ENCODE measurements around the gene PDE11A.

Gene PDE11A

DNA sequence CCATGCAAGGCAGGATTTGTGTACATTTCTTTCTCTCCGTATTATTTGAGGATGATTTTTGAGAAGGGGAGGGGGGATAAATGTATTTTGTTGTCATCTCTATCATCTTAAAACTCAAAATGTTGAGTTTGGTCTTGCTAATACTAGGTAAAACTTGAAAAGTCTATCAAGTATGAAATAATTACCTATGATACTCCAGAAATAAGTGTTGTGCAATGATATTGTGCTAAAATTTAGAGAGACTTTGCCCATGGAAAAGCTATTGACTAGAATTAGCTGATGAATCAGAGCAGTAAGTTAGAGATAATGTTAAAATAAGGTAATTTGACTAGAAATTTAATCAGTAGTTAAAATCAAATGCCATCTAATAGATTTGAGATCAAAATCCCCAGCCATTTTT is 356.1 kb downstream of the PDE11A start:
- H3K9me3 ChIP-seq, result no peaks in the 10 kb centered on the region
- no peak for DNase-seq
- TF ChIP-seq, protein P1, sequence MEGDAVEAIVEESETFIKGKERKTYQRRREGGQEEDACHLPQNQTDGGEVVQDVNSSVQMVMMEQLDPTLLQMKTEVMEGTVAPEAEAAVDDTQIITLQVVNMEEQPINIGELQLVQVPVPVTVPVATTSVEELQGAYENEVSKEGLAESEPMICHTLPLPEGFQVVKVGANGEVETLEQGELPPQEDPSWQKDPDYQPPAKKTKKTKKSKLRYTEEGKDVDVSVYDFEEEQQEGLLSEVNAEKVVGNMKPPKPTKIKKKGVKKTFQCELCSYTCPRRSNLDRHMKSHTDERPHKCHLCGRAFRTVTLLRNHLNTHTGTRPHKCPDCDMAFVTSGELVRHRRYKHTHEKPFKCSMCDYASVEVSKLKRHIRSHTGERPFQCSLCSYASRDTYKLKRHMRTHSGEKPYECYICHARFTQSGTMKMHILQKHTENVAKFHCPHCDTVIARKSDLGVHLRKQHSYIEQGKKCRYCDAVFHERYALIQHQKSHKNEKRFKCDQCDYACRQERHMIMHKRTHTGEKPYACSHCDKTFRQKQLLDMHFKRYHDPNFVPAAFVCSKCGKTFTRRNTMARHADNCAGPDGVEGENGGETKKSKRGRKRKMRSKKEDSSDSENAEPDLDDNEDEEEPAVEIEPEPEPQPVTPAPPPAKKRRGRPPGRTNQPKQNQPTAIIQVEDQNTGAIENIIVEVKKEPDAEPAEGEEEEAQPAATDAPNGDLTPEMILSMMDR (IDR thresholded peaks at IDR 0.05; ENCODE audit: low read depth, low read length), result no peak

GRCh38 chr2:177715771-177716170 is 356.8 kb downstream of the PDE11A start:
- TF ChIP-seq, protein P1 (IDR thresholded peaks at IDR 0.05; ENCODE audit: low read depth, low read length), result no peak
- no peaks in the 10 kb centered on the region for H3K27me3 ChIP-seq
- DNase-seq, result no peak

More for the DNA sequence above, 356.1 kb downstream of the PDE11A start:
- no peaks in the 10 kb centered on the region for H3K4me1 ChIP-seq
- no peak overlapping the region for H3K4me3 ChIP-seq (ENCODE audit: low read depth, low read length)
- H3K36me3 ChIP-seq, result no peaks in the 10 kb centered on the region
- no peaks in the 10 kb centered on the region for H3K27me3 ChIP-seq

DNA sequence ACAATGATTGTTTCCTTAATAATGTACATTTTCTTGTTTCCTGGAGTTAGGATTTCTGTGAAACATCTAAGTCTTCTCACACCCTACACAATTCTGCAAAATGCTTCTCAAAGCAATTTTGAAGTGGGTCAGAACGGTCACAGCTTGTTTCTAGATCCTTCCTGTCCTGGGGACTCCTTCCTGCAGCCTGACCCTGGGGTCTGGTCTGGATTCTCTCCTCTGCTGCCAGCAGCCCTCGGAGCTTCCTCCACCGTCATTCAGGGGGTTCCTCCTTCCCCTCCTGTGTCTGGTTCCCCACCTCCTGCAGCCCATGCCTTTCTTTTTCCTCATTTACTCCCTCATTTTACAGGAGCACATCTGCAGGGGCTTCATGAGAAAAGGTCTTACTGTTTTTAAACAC is 357.9 kb downstream of the PDE11A start:
- Histone ChIP-seq H3K4me3 (ENCODE audit: low read depth, low read length) (no peak overlapping the region), H3K27me3 (no peaks in the 10 kb centered on the region), H3K9me3 (no peaks in the 10 kb centered on the region), H3K36me3 (no peaks in the 10 kb centered on the region), H3K4me1 (peaks cover 2% of the 10 kb centered on the region)
- DNase-seq, result no peak
- TF ChIP-seq, protein P1 (IDR thresholded peaks at IDR 0.05; ENCODE audit: low read depth, low read length), result no peak

More at GRCh38 chr2:177715771-177716170, 356.8 kb downstream of the PDE11A start:
- Histone ChIP-seq H3K36me3 (no peaks in the 10 kb centered on the region), H3K4me1 (no peaks in the 10 kb centered on the region), H3K9me3 (no peaks in the 10 kb centered on the region), H3K4me3 (ENCODE audit: low read depth, low read length) (no peak overlapping the region)

- DNase-seq, result no peak
- Histone ChIP-seq H3K4me1 (peaks cover 9% of the 10 kb centered on the region), H3K27me3 (no peaks in the 10 kb centered on the region), H3K9me3 (no peaks in the 10 kb centered on the region), H3K36me3 (no peaks in the 10 kb centered on the region), H3K4me3 (ENCODE audit: low read depth, low read length) (no peak overlapping the region)
- TF ChIP-seq, protein P1 (IDR thresholded peaks at IDR 0.05; ENCODE audit: low read depth, low read length), result no peak
Measured at GRCh38 chr2:177712462-177712861, 360.1 kb downstream of the PDE11A start.

GRCh38 chr2:177711483-177712265 is 360.9 kb downstream of the PDE11A start:
- no peaks in the 10 kb centered on the region for H3K27me3 ChIP-seq

GRCh38 chr2:177710889-177711288 is 361.7 kb downstream of the PDE11A start:
- Histone ChIP-seq H3K27me3 (no peaks in the 10 kb centered on the region), H3K4me3 (ENCODE audit: low read depth, low read length) (no peak overlapping the region), H3K4me1 (peaks cover 9% of the 10 kb centered on the region), H3K9me3 (no peaks in the 10 kb centered on the region), H3K36me3 (no peaks in the 10 kb centered on the region)
- TF ChIP-seq, protein P1 (IDR thresholded peaks at IDR 0.05; ENCODE audit: low read depth, low read length), result no peak
- no peak for DNase-seq

More at GRCh38 chr2:177711483-177712265, 360.9 kb downstream of the PDE11A start:
- H3K9me3 ChIP-seq, result no peaks in the 10 kb centered on the region
- peaks cover 9% of the 10 kb centered on the region for H3K4me1 ChIP-seq
- DNase-seq, result no peak
- TF ChIP-seq, protein P1 (IDR thresholded peaks at IDR 0.05; ENCODE audit: low read depth, low read length), result no peak
- no peak overlapping the region for H3K4me3 ChIP-seq (ENCODE audit: low read depth, low read length)
- no peaks in the 10 kb centered on the region for H3K36me3 ChIP-seq

All from BE2C (cell line).